ENCODE results near the gene TCF12.

- no peak for TF ChIP-seq CTCF (IDR thresholded peaks at IDR 0.05; ENCODE audit: low read length)
- no peak for TF ChIP-seq EZH2 (IDR thresholded peaks at IDR 0.05; ENCODE audit: borderline replicate concordance, low read length)
Observed at GRCh38 chr15:57030011-57030410, 111.6 kb downstream of the TCF12 start.
